Activated naive CD8-positive, alpha-beta T cell (primary cell): ENCODE results near the gene TMEM161A.
"Not testable (repeated sequence)": the region's sequence is repeated elsewhere in the genome, so short reads cannot be mapped to it uniquely, and the experiment has no call there.

Experiments
- H3K27ac Mint-ChIP-seq: one replicate; pipeline ENCODE4 v1.8.0; 2021; ENCODE audit warnings: mixed read lengths
- H3K27me3 Mint-ChIP-seq: one replicate; pipeline ENCODE4 v1.8.0; 2021; ENCODE audit warnings: mixed read lengths
- H3K36me3 Mint-ChIP-seq: one replicate; pipeline ENCODE4 v1.8.0; 2021; ENCODE audit warnings: mixed read lengths
- H3K4me1 Mint-ChIP-seq: one replicate; pipeline ENCODE4 v1.8.0; 2021; ENCODE audit warnings: low read depth, mixed read lengths
- H3K4me3 Mint-ChIP-seq: one replicate; pipeline ENCODE4 v1.8.0; 2021; ENCODE audit warnings: mild to moderate bottlenecking, mixed read lengths
- H3K9me3 Mint-ChIP-seq: one replicate; pipeline ENCODE4 v1.8.0; 2021; ENCODE audit warnings: low read depth, mixed read lengths

TMEM161A gene

GRCh38 chr19:19138109-19138981 is at the start of gene TMEM161A:
Gene TMEM161A (minus strand): TSS chr19:19138478. CDS start chr19:19138428, 50 bp downstream.
- Mint-ChIP-seq H3K36me3 (no peaks in the 10 kb centered on the region), H3K4me1 (peaks cover 22% of the 10 kb centered on the region), H3K4me3 (peak within 1 kb of the TSS; percentile 92), H3K27ac (peak within 1 kb of the TSS; percentile 96), H3K27me3 (no peaks in the 10 kb centered on the region), H3K9me3 (no peaks in the 10 kb centered on the region)

- Mint-ChIP-seq H3K4me1 (peaks cover 32% of the 10 kb centered on the region), H3K36me3 (peaks cover 10% of the 10 kb centered on the region), H3K27ac (no peak overlapping the region), H3K4me3 (no peak overlapping the region), H3K9me3 (no peaks in the 10 kb centered on the region), H3K27me3 (no peaks in the 10 kb centered on the region)
Measured at GRCh38 chr19:19186742-19187141, 48.5 kb upstream of the TMEM161A start.

GRCh38 chr19:19185853-19186740 is 47.8 kb upstream of the TMEM161A start:
- H3K27ac Mint-ChIP-seq = peak overlapping the region; percentile 17
- peaks cover 27% of the 10 kb centered on the region for H3K4me1 Mint-ChIP-seq
- no peaks in the 10 kb centered on the region for H3K9me3 Mint-ChIP-seq
- H3K36me3 Mint-ChIP-seq = peaks cover 10% of the 10 kb centered on the region
- no peaks in the 10 kb centered on the region for H3K27me3 Mint-ChIP-seq
- no peak overlapping the region for H3K4me3 Mint-ChIP-seq

GRCh38 chr19:19181488-19181998 is 43.3 kb upstream of the TMEM161A start:
- Mint-ChIP-seq H3K36me3 (peaks cover 6% of the 10 kb centered on the region), H3K4me3 (no peak overlapping the region), H3K9me3 (no peaks in the 10 kb centered on the region), H3K27ac (no peak overlapping the region), H3K4me1 (peaks cover 6% of the 10 kb centered on the region), H3K27me3 (no peaks in the 10 kb centered on the region)

GRCh38 chr19:19179548-19180441 is 41.5 kb upstream of the TMEM161A start:
- H3K36me3 Mint-ChIP-seq = no peaks in the 10 kb centered on the region
- no peaks in the 10 kb centered on the region for H3K4me1 Mint-ChIP-seq

GRCh38 chr19:19176950-19177349 is 38.7 kb upstream of the TMEM161A start:
- Mint-ChIP-seq H3K27ac (no peak overlapping the region), H3K4me3 (no peak overlapping the region)

More at GRCh38 chr19:19179548-19180441, 41.5 kb upstream of the TMEM161A start:
- Mint-ChIP-seq H3K4me3 (no peak overlapping the region), H3K9me3 (no peaks in the 10 kb centered on the region), H3K27me3 (no peaks in the 10 kb centered on the region), H3K27ac (no peak overlapping the region)

GRCh38 chr19:19173243-19173642 is 35.0 kb upstream of the TMEM161A start:
- not testable (repeated sequence) for H3K27ac Mint-ChIP-seq, H3K27me3 Mint-ChIP-seq, H3K36me3 Mint-ChIP-seq, H3K9me3 Mint-ChIP-seq, H3K4me3 Mint-ChIP-seq
- peaks cover 13% of the 10 kb centered on the region for H3K4me1 Mint-ChIP-seq

More at GRCh38 chr19:19176950-19177349, 38.7 kb upstream of the TMEM161A start:
- no peaks in the 10 kb centered on the region for H3K4me1 Mint-ChIP-seq
- H3K27me3 Mint-ChIP-seq = no peaks in the 10 kb centered on the region
- H3K9me3 Mint-ChIP-seq = no peaks in the 10 kb centered on the region
- H3K36me3 Mint-ChIP-seq = no peaks in the 10 kb centered on the region

GRCh38 chr19:19171821-19172532 is 33.7 kb upstream of the TMEM161A start:
- H3K9me3 Mint-ChIP-seq = no peaks in the 10 kb centered on the region
- no peak overlapping the region for H3K27ac Mint-ChIP-seq
- H3K27me3 Mint-ChIP-seq = no peaks in the 10 kb centered on the region
- H3K4me3 Mint-ChIP-seq = no peak overlapping the region
- H3K36me3 Mint-ChIP-seq = no peaks in the 10 kb centered on the region
- peaks cover 13% of the 10 kb centered on the region for H3K4me1 Mint-ChIP-seq

- Mint-ChIP-seq H3K36me3 (no peaks in the 10 kb centered on the region), H3K9me3 (no peaks in the 10 kb centered on the region), H3K4me3 (peak overlapping the region; percentile 61), H3K27ac (no peak overlapping the region), H3K4me1 (peaks cover 13% of the 10 kb centered on the region), H3K27me3 (no peaks in the 10 kb centered on the region)
Measured at GRCh38 chr19:19170873-19171672, 32.8 kb upstream of the TMEM161A start.

GRCh38 chr19:19170053-19170872 is 32.0 kb upstream of the TMEM161A start, which contains the start of gene MEF2B:
Gene MEF2B (minus strand): TSS chr19:19170263. CDS start chr19:19150735, 19,528 bp downstream.
- Mint-ChIP-seq H3K27ac (no peak within 1 kb of the TSS), H3K9me3 (no peaks in the 10 kb centered on the region), H3K36me3 (no peaks in the 10 kb centered on the region), H3K4me1 (peaks cover 13% of the 10 kb centered on the region), H3K27me3 (no peaks in the 10 kb centered on the region), H3K4me3 (peak within 1 kb of the TSS; percentile 61)

- H3K27ac Mint-ChIP-seq = no peak overlapping the region
- H3K27me3 Mint-ChIP-seq = no peaks in the 10 kb centered on the region
- H3K4me3 Mint-ChIP-seq = peak overlapping the region; percentile 61
- H3K36me3 Mint-ChIP-seq = no peaks in the 10 kb centered on the region
- no peaks in the 10 kb centered on the region for H3K9me3 Mint-ChIP-seq
- H3K4me1 Mint-ChIP-seq = peaks cover 13% of the 10 kb centered on the region
Measured at GRCh38 chr19:19169236-19170052, 31.2 kb upstream of the TMEM161A start.

GRCh38 chr19:19167612-19168011 is 29.3 kb upstream of the TMEM161A start:
- Mint-ChIP-seq H3K4me3 (no peak overlapping the region), H3K4me1 (peaks cover 13% of the 10 kb centered on the region), H3K27me3 (no peaks in the 10 kb centered on the region), H3K9me3 (no peaks in the 10 kb centered on the region), H3K27ac (no peak overlapping the region), H3K36me3 (no peaks in the 10 kb centered on the region)
